Colonic mucosa (tissue), 2 donors: Measurements from ENCODE around the gene SLC12A7. TPM values are rescaled to one million over a fixed set of nuclear protein-coding genes. Genes with fewer than 3 reads are reported as not detected.

Experiments used
- microRNA-seq: library from miRNA; unstranded; fragments of <30 nt; microRNA quantifications from one replicate; pipeline ENCODE4, GENCODE V29; 2019
- total RNA-seq, 2 donors: library from RNA; stranded (reverse); fragmentation: NEBNext Ultra II Directional in 1 of 2; extraction: Animal tissue kit (Norgen Biotek cat#: 25700) in 1 of 2; gene quantifications; one replicate each; pipeline ENCODE4 v1.2.1, GENCODE V29; 2021
- donor health status: DM: no; HTN: no; CAD: no.
- donor health status: DM: no; HTN: no; CAD: no.

SLC12A7 gene
- total RNA-seq, 2 donors from 2014 or later, result 64.6 to 81.2 TPM

Small RNAs within 50 kb of the gene (microRNA-seq; reads per million reads assigned to microRNA genes)
- not detected for gene MIR4635

Other genes starting within 250 kb of the SLC12A7 start
- gene BRD9, start 219.3 kb downstream of the SLC12A7 start, total RNA-seq, result 10 to 100 TPM; 22.3 to 41.8 TPM
- gene TRIP13, start 219.2 kb downstream of the SLC12A7 start, total RNA-seq, result 10 to 100 TPM in 1 of 2 donors, 1 to 10 TPM in 1; 5.8 to 18.1 TPM
- gene NKD2, start 103.3 kb downstream of the SLC12A7 start, total RNA-seq, result 1 to 10 TPM in 1 of 2 donors, under 1 TPM in 1; 0.94 to 1.9 TPM
- 10 to 100 TPM in 1 of 2 donors, under 1 TPM in 1; 0.67 to 56.2 TPM for gene SLC6A19, start 89.5 kb upstream of the SLC12A7 start, total RNA-seq
- under 1 TPM in 1 of 2 donors, not detected in 1; 0.27 TPM for gene SLC6A18, start 113.3 kb upstream of the SLC12A7 start, total RNA-seq
- gene TERT, start 183.0 kb upstream of the SLC12A7 start, total RNA-seq, result 10 to 100 TPM in 1 of 2 donors, under 1 TPM in 1; 0.72 to 13.7 TPM
- gene CLPTM1L, start 233.0 kb upstream of the SLC12A7 start, total RNA-seq, result 100 to 1,000 TPM in 1 of 2 donors, 10 to 100 TPM in 1; 80.1 to 138 TPM